Measurements from ENCODE around the gene FRS2.

The FRS2 gene

DNA sequence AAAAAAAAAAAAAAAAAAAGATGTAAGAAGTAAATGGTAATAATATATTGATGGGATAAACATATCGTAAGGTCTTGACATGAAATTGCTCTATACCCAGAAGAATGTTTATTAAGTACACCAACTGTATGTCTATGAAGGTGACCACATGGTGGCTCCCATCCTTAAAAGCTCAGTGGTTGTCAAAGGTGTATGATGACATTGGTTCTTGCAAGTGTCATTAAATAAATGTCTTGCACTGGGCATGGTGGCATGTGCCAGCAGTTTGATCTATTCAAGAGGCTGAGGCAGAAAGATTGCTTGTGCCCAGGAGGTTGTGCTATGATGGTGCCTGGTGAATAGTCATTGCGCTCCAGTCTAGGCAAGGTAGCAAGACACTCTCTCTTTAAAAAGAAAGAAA lies 125.5 kb downstream of the FRS2 start:
- no peak for TF ChIP-seq SIN3A (IDR thresholded peaks at IDR 0.05; ENCODE audit: borderline replicate concordance, insufficient read depth, low read length)
- no peak for TF ChIP-seq FOXP2 (optimal IDR thresholded peaks at IDR 0.05; ENCODE audit: borderline replicate concordance, extremely low read depth, extremely low read length, insufficient read depth)

DNA sequence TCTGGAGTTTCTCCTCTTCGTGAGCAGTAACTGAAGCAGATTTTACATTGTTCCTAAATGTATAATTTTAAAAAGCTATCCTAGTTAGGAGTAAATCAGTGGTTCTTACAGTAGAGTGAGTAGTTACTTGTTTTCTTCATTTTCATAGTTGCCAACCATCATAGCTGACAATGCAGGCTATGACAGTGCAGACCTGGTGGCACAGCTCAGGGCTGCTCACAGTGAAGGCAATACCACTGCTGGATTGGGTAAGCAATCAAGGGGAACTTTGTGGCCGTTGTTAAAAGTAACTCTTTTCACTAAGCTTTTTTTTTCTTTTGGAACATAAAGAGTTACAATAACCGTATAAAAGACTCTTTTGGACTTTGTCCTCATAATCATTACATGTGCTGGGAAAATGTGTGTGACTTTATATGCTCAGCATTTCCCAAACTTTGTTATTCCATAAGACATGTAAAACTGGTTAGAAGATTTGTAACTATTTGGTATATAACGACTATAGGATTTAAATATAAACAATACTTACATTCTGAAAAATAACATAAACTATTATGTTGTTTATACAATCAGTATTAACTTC lies 128.1 kb downstream of the FRS2 start:
- TF ChIP-seq POLR2AphosphoS5 (IDR thresholded peaks at IDR 0.05; ENCODE audit: low read depth, low read length), result no peak
- TF ChIP-seq, protein P1, sequence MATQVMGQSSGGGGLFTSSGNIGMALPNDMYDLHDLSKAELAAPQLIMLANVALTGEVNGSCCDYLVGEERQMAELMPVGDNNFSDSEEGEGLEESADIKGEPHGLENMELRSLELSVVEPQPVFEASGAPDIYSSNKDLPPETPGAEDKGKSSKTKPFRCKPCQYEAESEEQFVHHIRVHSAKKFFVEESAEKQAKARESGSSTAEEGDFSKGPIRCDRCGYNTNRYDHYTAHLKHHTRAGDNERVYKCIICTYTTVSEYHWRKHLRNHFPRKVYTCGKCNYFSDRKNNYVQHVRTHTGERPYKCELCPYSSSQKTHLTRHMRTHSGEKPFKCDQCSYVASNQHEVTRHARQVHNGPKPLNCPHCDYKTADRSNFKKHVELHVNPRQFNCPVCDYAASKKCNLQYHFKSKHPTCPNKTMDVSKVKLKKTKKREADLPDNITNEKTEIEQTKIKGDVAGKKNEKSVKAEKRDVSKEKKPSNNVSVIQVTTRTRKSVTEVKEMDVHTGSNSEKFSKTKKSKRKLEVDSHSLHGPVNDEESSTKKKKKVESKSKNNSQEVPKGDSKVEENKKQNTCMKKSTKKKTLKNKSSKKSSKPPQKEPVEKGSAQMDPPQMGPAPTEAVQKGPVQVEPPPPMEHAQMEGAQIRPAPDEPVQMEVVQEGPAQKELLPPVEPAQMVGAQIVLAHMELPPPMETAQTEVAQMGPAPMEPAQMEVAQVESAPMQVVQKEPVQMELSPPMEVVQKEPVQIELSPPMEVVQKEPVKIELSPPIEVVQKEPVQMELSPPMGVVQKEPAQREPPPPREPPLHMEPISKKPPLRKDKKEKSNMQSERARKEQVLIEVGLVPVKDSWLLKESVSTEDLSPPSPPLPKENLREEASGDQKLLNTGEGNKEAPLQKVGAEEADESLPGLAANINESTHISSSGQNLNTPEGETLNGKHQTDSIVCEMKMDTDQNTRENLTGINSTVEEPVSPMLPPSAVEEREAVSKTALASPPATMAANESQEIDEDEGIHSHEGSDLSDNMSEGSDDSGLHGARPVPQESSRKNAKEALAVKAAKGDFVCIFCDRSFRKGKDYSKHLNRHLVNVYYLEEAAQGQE (IDR thresholded peaks at IDR 0.05; ENCODE audit: insufficient read depth in 1 of 2, low read depth in 2 of 2, low read length in 2 of 2), result no peak
- no peak for TF ChIP-seq SIN3A (IDR thresholded peaks at IDR 0.05; ENCODE audit: borderline replicate concordance, insufficient read depth, low read length)
- TF ChIP-seq TAF1 (IDR thresholded peaks at IDR 0.05; ENCODE audit: borderline replicate concordance, insufficient read depth, low read length), result no peak
- TF ChIP-seq FOXP2 (optimal IDR thresholded peaks at IDR 0.05; ENCODE audit: borderline replicate concordance, extremely low read depth, extremely low read length, insufficient read depth), result no peak

DNA sequence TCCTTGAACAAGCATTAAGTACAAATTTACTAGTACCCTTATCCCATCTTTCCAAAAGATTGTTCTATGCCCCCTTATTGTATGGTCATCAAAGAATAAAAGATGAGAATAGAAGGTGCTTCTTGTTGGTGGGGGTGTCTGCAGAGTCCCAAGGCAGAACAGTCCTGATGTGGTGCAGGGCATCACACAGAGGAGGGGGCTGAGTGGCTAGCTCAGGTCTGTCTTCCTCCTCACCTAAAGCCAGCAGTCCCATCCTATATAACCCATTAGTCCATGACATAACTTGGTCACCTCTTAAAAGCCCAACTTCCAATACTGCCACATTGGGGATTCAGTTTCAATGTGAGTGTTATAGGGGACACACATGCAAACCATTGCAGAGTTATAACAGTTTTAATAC lies 130.6 kb downstream of the FRS2 start:
- TF ChIP-seq, protein P1 (IDR thresholded peaks at IDR 0.05; ENCODE audit: insufficient read depth in 1 of 2, low read depth in 2 of 2, low read length in 2 of 2), result no peak
- TF ChIP-seq TAF1 (IDR thresholded peaks at IDR 0.05; ENCODE audit: borderline replicate concordance, insufficient read depth, low read length), result no peak
- no peak for TF ChIP-seq FOXP2 (optimal IDR thresholded peaks at IDR 0.05; ENCODE audit: borderline replicate concordance, extremely low read depth, extremely low read length, insufficient read depth)
- TF ChIP-seq POLR2AphosphoS5 (IDR thresholded peaks at IDR 0.05; ENCODE audit: low read depth, low read length), result no peak
- TF ChIP-seq SIN3A (IDR thresholded peaks at IDR 0.05; ENCODE audit: borderline replicate concordance, insufficient read depth, low read length), result no peak

DNA sequence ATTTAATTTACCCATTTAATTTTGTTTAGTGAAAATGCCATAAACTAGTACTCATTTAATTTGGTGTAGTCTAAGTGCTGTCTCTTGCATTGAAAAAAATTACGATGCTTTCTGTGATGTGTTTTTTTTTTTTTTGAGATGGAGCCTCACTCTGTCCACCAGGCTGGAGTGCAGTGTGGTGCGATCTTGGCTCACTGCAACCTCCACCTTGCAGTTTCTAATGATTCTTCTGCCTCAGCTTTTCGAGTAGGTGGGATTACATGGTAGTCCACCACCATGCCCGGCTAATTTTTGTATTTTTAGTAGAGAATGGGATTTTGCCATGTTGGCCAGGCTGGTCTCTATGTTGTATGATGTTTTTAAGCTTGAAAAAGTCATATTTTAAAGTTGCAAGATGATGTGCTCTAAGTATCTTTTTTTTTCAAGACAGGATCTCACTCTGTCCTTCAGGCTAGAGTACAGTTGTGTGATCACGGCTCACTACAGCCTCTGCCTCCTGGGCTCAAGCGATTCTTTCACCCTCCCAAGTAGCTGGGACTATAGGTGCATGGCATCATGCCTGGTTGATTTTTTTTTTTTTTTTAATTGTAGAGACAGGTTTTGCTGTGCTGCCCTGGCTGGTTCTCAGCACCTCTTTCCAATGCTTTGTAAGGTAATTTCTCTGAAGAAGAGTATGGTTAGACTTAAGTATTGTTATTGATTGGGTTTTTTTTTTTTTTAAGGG lies 131.9 kb downstream of the FRS2 start:
- TF ChIP-seq FOXP2 (optimal IDR thresholded peaks at IDR 0.05; ENCODE audit: borderline replicate concordance, extremely low read depth, extremely low read length, insufficient read depth), result no peak

DNA sequence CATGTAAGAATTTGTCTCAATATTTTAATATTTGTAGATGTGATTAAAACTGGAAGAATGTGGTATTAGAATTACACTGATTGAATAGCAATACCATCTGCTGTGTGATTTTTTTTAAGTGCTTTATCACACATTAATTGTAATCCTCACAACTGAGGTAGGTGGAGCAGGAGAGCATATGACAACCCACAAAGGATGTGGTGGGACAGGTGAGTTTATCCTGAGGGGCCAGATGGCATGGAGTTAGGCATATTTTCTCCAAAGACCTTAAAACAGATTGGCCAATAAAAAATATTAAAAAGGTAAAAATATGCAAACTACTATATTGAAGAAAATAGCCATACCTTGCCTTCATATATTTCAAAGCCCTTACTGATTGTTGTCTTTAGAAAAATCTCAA lies 132.8 kb downstream of the FRS2 start:
- TF ChIP-seq POLR2AphosphoS5 (IDR thresholded peaks at IDR 0.05; ENCODE audit: low read depth, low read length) (peak; percentile 54), SIN3A (IDR thresholded peaks at IDR 0.05; ENCODE audit: borderline replicate concordance, insufficient read depth, low read length) (no peak)

DNA sequence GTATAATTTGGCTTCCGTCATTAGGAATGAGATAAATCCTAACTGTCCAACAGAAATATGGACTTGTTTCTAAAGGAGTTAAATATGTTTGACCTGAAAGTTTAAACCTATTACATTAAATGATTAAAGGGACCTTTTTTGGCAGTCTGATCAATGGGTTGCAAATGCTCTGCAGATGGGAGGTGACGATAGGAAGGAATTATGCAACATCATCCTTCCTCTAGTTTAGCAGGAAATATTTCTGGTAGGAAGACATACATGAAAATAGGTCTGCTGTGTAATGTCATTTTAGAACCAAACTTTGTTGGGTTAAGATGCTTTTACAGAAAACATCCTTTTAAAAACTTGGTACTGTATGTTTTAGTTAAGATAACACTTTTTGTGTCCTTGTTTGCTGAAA lies 137.9 kb downstream of the FRS2 start:
- TF ChIP-seq FOXP2 (optimal IDR thresholded peaks at IDR 0.05; ENCODE audit: borderline replicate concordance, extremely low read depth, extremely low read length, insufficient read depth), result no peak
- TF ChIP-seq, protein P1 (IDR thresholded peaks at IDR 0.05; ENCODE audit: insufficient read depth in 1 of 2, low read depth in 2 of 2, low read length in 2 of 2), result no peak
- no peak for TF ChIP-seq POLR2AphosphoS5 (IDR thresholded peaks at IDR 0.05; ENCODE audit: low read depth, low read length)
- no peak for TF ChIP-seq TAF1 (IDR thresholded peaks at IDR 0.05; ENCODE audit: borderline replicate concordance, insufficient read depth, low read length)
- TF ChIP-seq SIN3A (IDR thresholded peaks at IDR 0.05; ENCODE audit: borderline replicate concordance, insufficient read depth, low read length), result no peak

Data from PFSK-1 (cell line).